HepG2 (cell line): ENCODE results near the gene CNPPD1. TPM values are rescaled to one million over a fixed set of nuclear protein-coding genes. Genes with fewer than 3 reads are reported as not detected.

Experiments
- ATAC-seq: fragments of 200-7000 bp; cut with Tn5 transposase; 3 replicates; pipeline ENCODE4 v1.9.1; 2020; ENCODE audit warnings: mild to moderate bottlenecking, moderate library complexity
- BruUV-seq: library from RNA; stranded (reverse); fragments of 400-500 nt; replicated peaks from 2 replicates; lab custom pipeline; 2021; lab: Mats Ljungman, UMichigan
- CTCF ChIA-PET: fragments of 300-600 bp; formaldehyde crosslinking; extraction: SDS; loops from one replicate; lab custom pipeline; 2021; ENCODE audit warnings: low total read pairs, inconsistent platforms, low intra/inter-chr PET ratio; lab: Yijun Ruan, JAX
- POLR2A ChIA-PET: fragments of 350-600 bp; sonication (Branson Sonifier 250); formaldehyde crosslinking; loops from one replicate; lab custom pipeline; 2020; ENCODE audit warnings: antibody characterized with exemption, inconsistent platforms; lab: Yijun Ruan, JAX
- DNase-seq: peaks from one replicate; pipeline ENCODE4 v3.0.0-alpha.2; 2015; ENCODE audit warnings: low spot score
- FAIRE-seq: peaks from 3 replicates; lab custom pipeline; 2011; peaks lifted over from hg19 to GRCh38; lab: Jason Lieb, UNC
- H2AFZ ChIP-seq: one replicate; pipeline ENCODE4 v1.6.1; 2011; ENCODE audit warnings: low read length, inconsistent platforms
- H3K27ac ChIP-seq: fragments of 300-600 bp; 3 replicates; pipeline ENCODE4 v1.8.0; 2011; ENCODE audit warnings: mixed run types, mild to moderate bottlenecking, mixed read lengths, low read length, inconsistent platforms; ENCODE audit not compliant: insufficient read depth; ENCODE audit errors: extremely low read length
- H3K27me3 ChIP-seq, 2 experiments: fragments of 200-600 bp in 1 of 2; 2 replicates in 1 of 2; 3 replicates in 1 of 2; pipeline versions ENCODE4 v1.6.0 to v1.8.0; 2011; ENCODE audit warnings: low read length in 2 of 2, mild to moderate bottlenecking in 2 of 2, moderate library complexity in 2 of 2, inconsistent platforms in 1 of 2; ENCODE audit not compliant: insufficient read depth in 2 of 2, control insufficient read depth in 1 of 2
- H3K36me3 ChIP-seq, 2 experiments: fragments of 200-600 bp in 1 of 2; replicated peaks in 1 of 2; 2 replicates in 1 of 2; 3 replicates in 1 of 2; pipeline versions ENCODE4 v1.5.1 to v1.8.0; 2011; ENCODE audit warnings: low read length in 2 of 2, inconsistent platforms in 1 of 2; ENCODE audit not compliant: insufficient read depth in 2 of 2, control insufficient read depth in 1 of 2
- H3K4me1 ChIP-seq: 2 replicates; pipeline ENCODE4 v1.5.1; 2012; ENCODE audit warnings: low read length, inconsistent platforms; ENCODE audit not compliant: insufficient read depth
- H3K4me2 ChIP-seq: 2 replicates; pipeline ENCODE4 v1.6.0; 2011; ENCODE audit warnings: low read depth, low read length, inconsistent platforms
- H3K4me3 ChIP-seq, 3 experiments: fragments of 200-600 bp in 1 of 3; sonication (generic), shearing (Covaris generic) in 1 of 3; replicated peaks in 1 of 3; 2 replicates each; pipeline ENCODE4 v1.5.1; 2011 to 2016; ENCODE audit warnings: low read length in 3 of 3, inconsistent platforms in 2 of 3, low read depth in 2 of 3, mild to moderate bottlenecking in 2 of 3, control low read depth in 1 of 3, mixed read lengths in 1 of 3; ENCODE audit not compliant: insufficient read depth in 1 of 3
- H3K79me2 ChIP-seq: one replicate; pipeline ENCODE4 v1.6.1; 2011; ENCODE audit warnings: low read length, inconsistent platforms; ENCODE audit not compliant: insufficient read depth
- H3K9ac ChIP-seq: 2 replicates; pipeline ENCODE4 v1.6.0; 2011; ENCODE audit warnings: mild to moderate bottlenecking, low read depth, low read length, inconsistent platforms; ENCODE audit not compliant: insufficient read depth
- H3K9me3 ChIP-seq: 2 replicates; pipeline ENCODE4 v1.5.1; 2012; ENCODE audit warnings: mild to moderate bottlenecking, low read length
- H4K20me1 ChIP-seq: 2 replicates; pipeline ENCODE4 v1.6.0; 2011; ENCODE audit warnings: inconsistent platforms, mild to moderate bottlenecking, low read length, moderate library complexity; ENCODE audit not compliant: insufficient read depth
- ATAD3A ChIP-seq: sonication (generic); formaldehyde crosslinking; IDR thresholded peaks from 2 replicates; pipeline ENCODE4 v1.4.0; 2020; ENCODE audit warnings: missing genetic modification reagents
- ATM ChIP-seq: fragments of 450-650 bp; IDR thresholded peaks from 2 replicates; pipeline ENCODE4 v1.7.1; 2017; ENCODE audit warnings: mild to moderate bottlenecking, borderline replicate concordance
- BRCA1 ChIP-seq: sonication (generic); formaldehyde crosslinking; IDR thresholded peaks from 2 replicates; pipeline ENCODE4 v1.4.0; 2020; ENCODE audit warnings: missing genetic modification reagents
- CEBPB ChIP-seq: IDR thresholded peaks from 2 replicates; pipeline ENCODE4 v1.6.1; 2011; ENCODE audit warnings: low read depth, low read length, improper control_type of control experiment, borderline replicate concordance
- CENPT ChIP-seq: sonication (generic); formaldehyde crosslinking; IDR thresholded peaks from 2 replicates; pipeline ENCODE4 v1.8.0; 2022; ENCODE audit warnings: low read depth, mild to moderate bottlenecking, moderate library complexity, missing genetic modification reagents
- EP300 ChIP-seq, 3 experiments: sonication (generic) in 1 of 3; formaldehyde crosslinking in 1 of 3; IDR thresholded peaks; 2 replicates each; pipeline versions ENCODE4 v1.5.1 to v1.6.1; 2011 to 2020; ENCODE audit warnings: low read depth in 2 of 3, low read length in 2 of 3, borderline replicate concordance in 1 of 3, improper control_type of control experiment in 1 of 3, mild to moderate bottlenecking in 1 of 3, missing genetic modification reagents in 1 of 3, moderate library complexity in 1 of 3
- HES4 ChIP-seq: sonication (generic); formaldehyde crosslinking; IDR thresholded peaks from 2 replicates; pipeline ENCODE4 v1.9.0; 2021; ENCODE audit warnings: mild to moderate bottlenecking, missing genetic modification reagents, borderline replicate concordance
- HNRNPK ChIP-seq: fragments of 200-400 bp; formaldehyde crosslinking; IDR thresholded peaks from 2 replicates; pipeline ENCODE4 v1.6.1; 2018; ENCODE audit warnings: low read length, low read depth, moderate library complexity, mild to moderate bottlenecking; ENCODE audit not compliant: poor library complexity, severe bottlenecking
- TBL1XR1 ChIP-seq: fragments of 150-350 bp; IDR thresholded peaks from 2 replicates; pipeline ENCODE4 v1.6.1; 2014; ENCODE audit warnings: borderline replicate concordance, low read length; ENCODE audit not compliant: partially characterized antibody
- ZEB1 ChIP-seq: IDR thresholded peaks from 2 replicates; pipeline ENCODE4 v1.6.1; 2012; ENCODE audit warnings: mild to moderate bottlenecking, low read depth, inconsistent platforms; ENCODE audit not compliant: insufficient replicate concordance
- ZMYM3 ChIP-seq: sonication (generic); formaldehyde crosslinking; IDR thresholded peaks from 2 replicates; pipeline ENCODE4 v1.5.1; 2020; ENCODE audit warnings: mild to moderate bottlenecking, missing genetic modification reagents
- WGBS: methylation state at CpG from one replicate; pipeline ENCODE4 v1.1.6; 2017; ENCODE audit warnings: low lambda C conversion rate; 5-methylcytosine and 5-hydroxymethylcytosine counted together
- in situ Hi-C: cut with HindIII; loops from 2 replicates; pipeline ENCODE4 v1.10.0; 2017; ENCODE audit warnings: low pct_unique_long_range_greater_than_20kb; ENCODE audit not compliant: extremely low pct_ligation_motif_present
- intact Hi-C: fragments of 100-400 bp; cut with micrococcal nuclease; formaldehyde crosslinking; loops from one replicate; pipeline ENCODE4 v1.10.0; 2022; ENCODE audit not compliant: unreplicated experiment
- polyA plus RNA-seq, 8 experiments: library from polyadenylated mRNA; depleted of rRNA in 3 of 8; stranded (reverse) in 7 of 8; unstranded in 1 of 8; fragments of >200 nt; fragmentation: Illumina TruSeq in 4 of 8; extraction: Trizol in 4 of 8; gene quantifications; 2 replicates each; pipeline versions ENCODE4 v1.2.1 to v1.2.3, GENCODE V29; 2011 to 2016; ENCODE audit warnings: low read depth in 4 of 8, missing spikeins in 1 of 8, mixed read lengths in 1 of 8; ENCODE audit not compliant: insufficient read depth in 1 of 8
- total RNA-seq, 5 experiments: library from RNA; depleted of rRNA; stranded (reverse); fragments of >200 nt; fragmentation: Illumina TruSeq; extraction: Trizol; gene quantifications; 2 replicates each; pipeline ENCODE4 v1.2.3, GENCODE V29; 2016; ENCODE audit warnings: low read depth in 1 of 5
- TF ChIP-seq, protein P1 (sequence below): IDR thresholded peaks from 2 replicates; pipeline ENCODE4 v1.6.1; 2012; ENCODE audit warnings: low read depth, low read length, improper control_type of control experiment
- TF ChIP-seq, protein P2 (sequence below): sonication (generic); formaldehyde crosslinking; IDR thresholded peaks from 2 replicates; pipeline ENCODE4 v1.4.0; 2020; ENCODE audit warnings: missing genetic modification reagents
- TF ChIP-seq, protein P3 (sequence below): sonication (generic); formaldehyde crosslinking; IDR thresholded peaks from 2 replicates; pipeline ENCODE4 v1.5.0; 2020; ENCODE audit warnings: mild to moderate bottlenecking, missing genetic modification reagents
- TF ChIP-seq, protein P4 (sequence below): sonication (generic); formaldehyde crosslinking; conservative IDR thresholded peaks from 2 replicates; pipeline ENCODE4 v1.4.0; 2020; ENCODE audit warnings: missing genetic modification reagents

Gene CNPPD1
- total and polyA plus RNA-seq, 2 of the 13 experiments (the other 11 are each of a cell fraction or from before 2014, with no cell fraction given): 35.5 to 49.4 TPM

DNA sequence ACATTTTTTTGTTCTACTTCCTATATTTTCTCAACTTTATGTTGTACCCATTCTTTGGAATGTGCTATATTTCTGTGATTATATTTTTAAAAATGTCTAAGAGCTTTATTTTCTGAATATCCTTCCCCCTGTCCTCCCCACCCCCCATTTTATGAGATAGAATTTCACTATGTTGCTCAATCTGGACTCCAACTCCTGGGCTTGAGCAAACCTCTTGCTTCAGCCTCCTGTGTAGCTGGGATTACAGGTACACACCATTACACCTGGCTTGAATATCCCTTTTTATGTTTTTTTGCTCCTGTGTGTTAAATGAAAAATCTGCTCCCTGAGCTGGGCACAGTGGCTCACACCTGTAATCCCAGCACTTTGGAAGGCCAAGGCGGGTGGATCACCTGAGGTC, 20.7 kb upstream of the CNPPD1 start:
- Histone ChIP-seq H3K9me3 (no peaks in the 10 kb centered on the region), H3K4me1 (peaks cover 46% of the 10 kb centered on the region), H3K4me2 (no peak overlapping the region), H3K27ac (no peak overlapping the region), H4K20me1 (no peaks in the 10 kb centered on the region), H3K79me2 (no peaks in the 10 kb centered on the region), H3K27me3 (no peaks in the 10 kb centered on the region), H3K36me3 (no peaks in the 10 kb centered on the region), H3K4me3 (no peak overlapping the region), H2AFZ (no peak overlapping the region), H3K9ac (no peak overlapping the region)
- intact Hi-C loops (no loop called here), in situ Hi-C loops (no loop called here)
- FAIRE-seq (no peak), DNase-seq (no peak), ATAC-seq (no peak)
- ChIA-PET CTCF (no interaction called here), POLR2A (interaction anchor here (2.4 to 10.9 kb wide), 2 partner anchors 10 to 21 kb away, joined by 13 to 102 read pairs; partner anchors contain the start of genes CNPPD1 and ZFAND2B)
- TF ChIP-seq BRCA1 (CRISPR knock-in tag) (no peak), HES4 (CRISPR knock-in tag) (no peak), EP300 (IDR thresholded peaks at IDR 0.05; ENCODE audit: low read depth in 2 of 2, low read length in 2 of 2) (peak in 1 of 2 experiments; percentile 14; a peak in 1 of 4 replicates), EP300 (CRISPR knock-in tag; IDR thresholded peaks at IDR 0.05; ENCODE audit: borderline replicate concordance) (no peak), CENPT (CRISPR knock-in tag) (no peak), TBL1XR1 (no peak), HNRNPK (peak; percentile 33), ZMYM3 (0 out of 2 replicates have a peak, but pooled peaks have one; percentile 15), ATM (no peak), CEBPB (peak; percentile 62), ATAD3A (no peak), ZEB1 (no peak)
- TF ChIP-seq, protein P1, sequence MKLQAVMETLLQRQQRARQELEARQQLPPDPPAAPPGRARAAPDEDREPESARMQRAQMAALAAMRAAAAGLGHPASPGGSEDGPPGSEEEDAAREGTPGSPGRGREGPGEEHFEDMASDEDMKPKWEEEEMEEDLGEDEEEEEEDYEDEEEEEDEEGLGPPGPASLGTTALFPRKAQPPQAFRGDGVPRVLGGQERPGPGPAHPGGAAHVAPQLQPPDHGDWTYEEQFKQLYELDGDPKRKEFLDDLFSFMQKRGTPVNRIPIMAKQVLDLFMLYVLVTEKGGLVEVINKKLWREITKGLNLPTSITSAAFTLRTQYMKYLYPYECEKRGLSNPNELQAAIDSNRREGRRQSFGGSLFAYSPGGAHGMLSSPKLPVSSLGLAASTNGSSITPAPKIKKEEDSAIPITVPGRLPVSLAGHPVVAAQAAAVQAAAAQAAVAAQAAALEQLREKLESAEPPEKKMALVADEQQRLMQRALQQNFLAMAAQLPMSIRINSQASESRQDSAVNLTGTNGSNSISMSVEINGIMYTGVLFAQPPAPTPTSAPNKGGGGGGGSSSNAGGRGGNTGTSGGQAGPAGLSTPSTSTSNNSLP: no peak
- TF ChIP-seq, protein P2, sequence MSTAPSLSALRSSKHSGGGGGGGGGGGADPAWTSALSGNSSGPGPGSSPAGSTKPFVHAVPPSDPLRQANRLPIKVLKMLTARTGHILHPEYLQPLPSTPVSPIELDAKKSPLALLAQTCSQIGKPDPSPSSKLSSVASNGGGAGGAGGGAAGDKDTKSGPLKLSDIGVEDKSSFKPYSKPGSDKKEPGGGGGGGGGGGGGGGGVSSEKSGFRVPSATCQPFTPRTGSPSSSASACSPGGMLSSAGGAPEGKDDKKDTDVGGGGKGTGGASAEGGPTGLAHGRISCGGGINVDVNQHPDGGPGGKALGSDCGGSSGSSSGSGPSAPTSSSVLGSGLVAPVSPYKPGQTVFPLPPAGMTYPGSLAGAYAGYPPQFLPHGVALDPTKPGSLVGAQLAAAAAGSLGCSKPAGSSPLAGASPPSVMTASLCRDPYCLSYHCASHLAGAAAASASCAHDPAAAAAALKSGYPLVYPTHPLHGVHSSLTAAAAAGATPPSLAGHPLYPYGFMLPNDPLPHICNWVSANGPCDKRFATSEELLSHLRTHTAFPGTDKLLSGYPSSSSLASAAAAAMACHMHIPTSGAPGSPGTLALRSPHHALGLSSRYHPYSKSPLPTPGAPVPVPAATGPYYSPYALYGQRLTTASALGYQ (CRISPR knock-in tag): no peak
- TF ChIP-seq, protein P3, sequence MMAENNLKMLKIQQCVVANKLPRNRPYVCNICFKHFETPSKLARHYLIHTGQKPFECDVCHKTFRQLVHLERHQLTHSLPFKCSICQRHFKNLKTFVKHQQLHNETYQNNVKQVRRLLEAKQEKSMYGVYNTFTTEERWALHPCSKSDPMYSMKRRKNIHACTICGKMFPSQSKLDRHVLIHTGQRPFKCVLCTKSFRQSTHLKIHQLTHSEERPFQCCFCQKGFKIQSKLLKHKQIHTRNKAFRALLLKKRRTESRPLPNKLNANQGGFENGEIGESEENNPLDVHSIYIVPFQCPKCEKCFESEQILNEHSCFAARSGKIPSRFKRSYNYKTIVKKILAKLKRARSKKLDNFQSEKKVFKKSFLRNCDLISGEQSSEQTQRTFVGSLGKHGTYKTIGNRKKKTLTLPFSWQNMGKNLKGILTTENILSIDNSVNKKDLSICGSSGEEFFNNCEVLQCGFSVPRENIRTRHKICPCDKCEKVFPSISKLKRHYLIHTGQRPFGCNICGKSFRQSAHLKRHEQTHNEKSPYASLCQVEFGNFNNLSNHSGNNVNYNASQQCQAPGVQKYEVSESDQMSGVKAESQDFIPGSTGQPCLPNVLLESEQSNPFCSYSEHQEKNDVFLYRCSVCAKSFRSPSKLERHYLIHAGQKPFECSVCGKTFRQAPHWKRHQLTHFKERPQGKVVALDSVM (CRISPR knock-in tag): peak; percentile 87
- TF ChIP-seq, protein P4, sequence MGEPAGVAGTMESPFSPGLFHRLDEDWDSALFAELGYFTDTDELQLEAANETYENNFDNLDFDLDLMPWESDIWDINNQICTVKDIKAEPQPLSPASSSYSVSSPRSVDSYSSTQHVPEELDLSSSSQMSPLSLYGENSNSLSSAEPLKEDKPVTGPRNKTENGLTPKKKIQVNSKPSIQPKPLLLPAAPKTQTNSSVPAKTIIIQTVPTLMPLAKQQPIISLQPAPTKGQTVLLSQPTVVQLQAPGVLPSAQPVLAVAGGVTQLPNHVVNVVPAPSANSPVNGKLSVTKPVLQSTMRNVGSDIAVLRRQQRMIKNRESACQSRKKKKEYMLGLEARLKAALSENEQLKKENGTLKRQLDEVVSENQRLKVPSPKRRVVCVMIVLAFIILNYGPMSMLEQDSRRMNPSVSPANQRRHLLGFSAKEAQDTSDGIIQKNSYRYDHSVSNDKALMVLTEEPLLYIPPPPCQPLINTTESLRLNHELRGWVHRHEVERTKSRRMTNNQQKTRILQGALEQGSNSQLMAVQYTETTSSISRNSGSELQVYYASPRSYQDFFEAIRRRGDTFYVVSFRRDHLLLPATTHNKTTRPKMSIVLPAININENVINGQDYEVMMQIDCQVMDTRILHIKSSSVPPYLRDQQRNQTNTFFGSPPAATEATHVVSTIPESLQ (CRISPR knock-in tag): no peak
- WGBS: 90% methylated on average over 1 of the region's 1 CpG
- no TSS peak for BruUV-seq
